ENCODE measurements around the gene ASB16. TPM values are rescaled to one million over a fixed set of nuclear protein-coding genes. Genes with fewer than 3 reads are reported as not detected.

ASB16 gene
- total and polyA plus RNA-seq, 10 of the 15 experiments (the other 5 are each of a cell fraction or from before 2014, with no cell fraction given), result 0.07 to 1.1 (median 0.44) TPM; not detected in 5

DNA sequence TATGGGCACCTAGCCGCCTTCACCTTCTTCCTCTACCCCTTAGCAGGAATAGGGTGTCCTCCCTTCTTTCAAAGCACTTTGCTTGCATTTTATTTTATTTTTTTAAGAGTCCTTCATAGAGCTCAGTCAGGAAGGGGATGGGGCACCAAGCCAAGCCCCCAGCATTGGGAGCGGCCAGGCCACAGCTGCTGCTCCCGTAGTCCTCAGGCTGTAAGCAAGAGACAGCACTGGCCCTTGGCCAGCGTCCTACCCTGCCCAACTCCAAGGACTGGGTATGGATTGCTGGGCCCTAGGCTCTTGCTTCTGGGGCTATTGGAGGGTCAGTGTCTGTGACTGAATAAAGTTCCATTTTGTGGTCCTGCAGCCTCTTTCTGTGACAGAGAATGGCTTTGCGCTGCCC lies 20.9 kb downstream of the ASB16 start (continued):
- no peak for TF ChIP-seq CUX1 (IDR thresholded peaks at IDR 0.05; ENCODE audit: insufficient replicate concordance, low read depth, low read length)

- Histone ChIP-seq H3K27ac (ENCODE audit: control insufficient read depth, insufficient read depth) (no peak overlapping the region), H3K4me3 (no peak overlapping the region), H3K9me3 (replicated peaks; ENCODE audit: control insufficient read depth, insufficient read depth, low read length) (no peaks in the 10 kb centered on the region), H3K36me3 (ENCODE audit: control insufficient read depth in 2 of 2, insufficient read depth in 2 of 2, low read length in 1 of 2) (peaks cover 21 to 23% of the 10 kb centered on the region in 2 experiments), H2AFZ (ENCODE audit: control insufficient read depth, low read depth, low read length) (no peak overlapping the region), H3K9ac (ENCODE audit: control insufficient read depth, insufficient read depth, low read length) (no peak overlapping the region), H3K4me1 (ENCODE audit: control insufficient read depth, insufficient read depth, low read length) (peaks cover 4% of the 10 kb centered on the region), H4K20me1 (ENCODE audit: control insufficient read depth, insufficient read depth) (no peaks in the 10 kb centered on the region), H3K4me2 (ENCODE audit: control insufficient read depth, insufficient read depth) (no peak overlapping the region), H3K79me2 (ENCODE audit: control insufficient read depth, insufficient read depth, low read length) (peaks cover 17% of the 10 kb centered on the region), H3K27me3 (replicated peaks in 1 of 2; ENCODE audit: control insufficient read depth in 2 of 2, insufficient read depth in 2 of 2, low read length in 1 of 2) (no peaks in the 10 kb centered on the region)
- ATAC-seq, result no peak
- intact Hi-C loops (cut with micrococcal nuclease; ENCODE audit: unreplicated experiment), result no loop called here
- BruUV-seq (replicated peaks), result no TSS peak
- DNase-seq (ENCODE audit: low read depth, low spot score), result no peak
- CTCF ChIA-PET, result interaction anchor here (1.2 kb wide), 1 partner anchor 12 kb away, joined by 4 read pairs; no protein-coding TSS in a partner anchor
- SMC1A ChIA-PET (ENCODE audit: uncharacterized antibody, unreplicated experiment), result no interaction called here
- 91% methylated on average over 7 of the region's 7 CpGs for WGBS (ENCODE audit: insufficient coverage, insufficient replicate concordance, low lambda C conversion rate, missing lambda C conversion rate)
- RAD21 ChIA-PET (ENCODE audit: unreplicated experiment), result no interaction called here
- FAIRE-seq, result no peak
- POLR2A ChIA-PET, result no interaction called here
- in situ Hi-C loops (cut with MboI), result no loop called here
- TF ChIP-seq NR2F1 (conservative IDR thresholded peaks at IDR 0.05) (no peak), NR2C1 (IDR thresholded peaks at IDR 0.05) (no peak), POLR2A (IDR thresholded peaks at IDR 0.05; ENCODE audit: low read depth, low read length) (peak; percentile 29), YY1 (IDR thresholded peaks at IDR 0.05; ENCODE audit: low read depth, low read length) (no peak), POLR2AphosphoS5 (IDR thresholded peaks at IDR 0.05; ENCODE audit: low read length) (peak; percentile 16; the same call in 1 of the 2 replicates), MEF2A (IDR thresholded peaks at IDR 0.05; ENCODE audit: insufficient read depth, low read depth, low read length) (no peak), MTA3 (IDR thresholded peaks at IDR 0.05; ENCODE audit: borderline replicate concordance, low read length) (no peak), EP300 (IDR thresholded peaks at IDR 0.05; ENCODE audit: borderline replicate concordance in 1 of 2, control insufficient read depth in 1 of 2, low read depth in 2 of 2, low read length in 2 of 2) (no peak), DPF2 (IDR thresholded peaks at IDR 0.05) (no peak), HCFC1 (IDR thresholded peaks at IDR 0.05; ENCODE audit: low read length) (no peak)
- TF ChIP-seq, protein P1, sequence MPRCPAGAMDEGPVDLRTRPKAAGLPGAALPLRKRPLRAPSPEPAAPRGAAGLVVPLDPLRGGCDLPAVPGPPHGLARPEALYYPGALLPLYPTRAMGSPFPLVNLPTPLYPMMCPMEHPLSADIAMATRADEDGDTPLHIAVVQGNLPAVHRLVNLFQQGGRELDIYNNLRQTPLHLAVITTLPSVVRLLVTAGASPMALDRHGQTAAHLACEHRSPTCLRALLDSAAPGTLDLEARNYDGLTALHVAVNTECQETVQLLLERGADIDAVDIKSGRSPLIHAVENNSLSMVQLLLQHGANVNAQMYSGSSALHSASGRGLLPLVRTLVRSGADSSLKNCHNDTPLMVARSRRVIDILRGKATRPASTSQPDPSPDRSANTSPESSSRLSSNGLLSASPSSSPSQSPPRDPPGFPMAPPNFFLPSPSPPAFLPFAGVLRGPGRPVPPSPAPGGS (IDR thresholded peaks at IDR 0.05; ENCODE audit: borderline replicate concordance, insufficient read depth, low read depth, low read length, poor library complexity, severe bottlenecking), result no peak
- TF ChIP-seq, protein P2, sequence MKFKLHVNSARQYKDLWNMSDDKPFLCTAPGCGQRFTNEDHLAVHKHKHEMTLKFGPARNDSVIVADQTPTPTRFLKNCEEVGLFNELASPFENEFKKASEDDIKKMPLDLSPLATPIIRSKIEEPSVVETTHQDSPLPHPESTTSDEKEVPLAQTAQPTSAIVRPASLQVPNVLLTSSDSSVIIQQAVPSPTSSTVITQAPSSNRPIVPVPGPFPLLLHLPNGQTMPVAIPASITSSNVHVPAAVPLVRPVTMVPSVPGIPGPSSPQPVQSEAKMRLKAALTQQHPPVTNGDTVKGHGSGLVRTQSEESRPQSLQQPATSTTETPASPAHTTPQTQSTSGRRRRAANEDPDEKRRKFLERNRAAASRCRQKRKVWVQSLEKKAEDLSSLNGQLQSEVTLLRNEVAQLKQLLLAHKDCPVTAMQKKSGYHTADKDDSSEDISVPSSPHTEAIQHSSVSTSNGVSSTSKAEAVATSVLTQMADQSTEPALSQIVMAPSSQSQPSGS (IDR thresholded peaks at IDR 0.05; ENCODE audit: low read length), result no peak
- TF ChIP-seq, protein P3, sequence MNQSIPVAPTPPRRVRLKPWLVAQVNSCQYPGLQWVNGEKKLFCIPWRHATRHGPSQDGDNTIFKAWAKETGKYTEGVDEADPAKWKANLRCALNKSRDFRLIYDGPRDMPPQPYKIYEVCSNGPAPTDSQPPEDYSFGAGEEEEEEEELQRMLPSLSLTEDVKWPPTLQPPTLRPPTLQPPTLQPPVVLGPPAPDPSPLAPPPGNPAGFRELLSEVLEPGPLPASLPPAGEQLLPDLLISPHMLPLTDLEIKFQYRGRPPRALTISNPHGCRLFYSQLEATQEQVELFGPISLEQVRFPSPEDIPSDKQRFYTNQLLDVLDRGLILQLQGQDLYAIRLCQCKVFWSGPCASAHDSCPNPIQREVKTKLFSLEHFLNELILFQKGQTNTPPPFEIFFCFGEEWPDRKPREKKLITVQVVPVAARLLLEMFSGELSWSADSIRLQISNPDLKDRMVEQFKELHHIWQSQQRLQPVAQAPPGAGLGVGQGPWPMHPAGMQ (IDR thresholded peaks at IDR 0.05; ENCODE audit: borderline replicate concordance), result no peak
These were observed 21.5 kb downstream of the ASB16 start for GRCh38 chr17:44191941-44192496.
